GM19463 (cell line): ENCODE data around the gene DCLK2.

Source experiments
- ATAC-seq: cut with Tn5 transposase; IDR thresholded peaks from one replicate; pipeline ENCODE4 v1.9.1; 2021; ENCODE audit warnings: mild to moderate bottlenecking, moderate library complexity; ENCODE audit not compliant: unreplicated experiment

DCLK2 gene

DNA sequence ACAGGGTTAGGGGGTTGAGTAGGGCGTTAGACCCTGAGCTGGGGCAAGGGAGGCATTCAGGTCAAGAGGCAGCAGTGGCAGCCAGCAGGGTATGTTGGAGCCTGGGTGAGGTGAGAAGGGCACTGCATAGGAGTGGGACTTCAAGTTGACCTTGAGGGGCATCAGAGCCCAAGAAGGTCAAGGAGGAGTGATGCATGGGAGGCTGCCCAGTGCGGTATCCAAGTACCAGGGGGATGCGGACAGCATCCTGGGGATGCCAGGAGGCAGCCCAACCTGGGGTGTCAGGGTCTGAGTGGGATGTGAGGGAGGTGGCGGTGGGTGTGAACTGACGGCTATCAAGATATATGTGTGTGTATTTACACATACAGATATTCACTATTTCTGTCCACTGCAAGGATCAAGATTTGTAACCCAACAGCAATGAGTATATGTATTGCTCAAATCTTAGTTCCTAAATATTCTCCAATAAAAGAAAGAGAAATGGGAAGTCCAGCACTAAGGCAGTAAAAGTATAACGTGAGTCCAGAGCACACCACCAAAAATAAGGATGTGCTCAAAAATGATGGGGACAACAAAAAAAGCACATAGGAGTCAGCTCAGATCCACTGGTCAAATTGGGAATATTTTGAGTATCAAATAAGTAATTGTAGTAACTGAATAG, 9.8 kb upstream of the DCLK2 start:
- ATAC-seq: no peak

GRCh38 chr4:150069353-150069752, 8.9 kb upstream of the DCLK2 start:
- no peak for ATAC-seq

DNA sequence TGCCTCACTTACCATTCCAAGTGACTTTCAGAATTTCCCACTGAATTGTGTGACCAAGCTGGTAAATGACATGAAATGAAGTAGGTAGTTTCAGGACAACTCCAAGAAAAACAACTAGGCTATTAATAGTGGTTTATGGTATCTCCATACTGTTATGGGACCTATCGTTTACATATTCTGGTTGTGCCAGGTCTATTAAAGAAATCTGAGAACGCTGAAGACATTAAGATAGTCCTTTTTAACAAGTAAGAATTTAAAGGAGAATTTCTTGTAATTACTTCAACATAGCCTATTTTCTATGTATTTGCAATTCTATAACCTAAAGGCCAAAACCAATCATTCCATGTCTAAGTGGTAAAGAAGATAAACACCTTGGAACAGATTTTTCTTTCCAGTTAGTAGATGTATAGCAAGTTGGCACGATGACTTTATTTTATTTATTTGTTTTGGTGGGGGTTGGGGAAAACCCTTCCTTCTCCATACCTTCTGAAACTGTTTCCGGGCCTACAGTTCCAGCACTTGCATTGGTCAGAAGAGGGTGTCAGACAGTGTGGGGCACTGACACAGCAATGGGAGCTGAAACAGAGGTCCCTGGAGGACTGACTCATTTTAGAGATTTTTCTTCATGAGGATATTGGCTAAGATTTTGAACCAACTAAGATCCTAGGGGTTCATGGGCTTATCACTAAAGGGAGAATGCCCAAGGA, 7.6 kb upstream of the DCLK2 start:
- ATAC-seq: no peak

- no peak for ATAC-seq
Observed at GRCh38 chr4:150072471-150072870, 5.8 kb upstream of the DCLK2 start.

GRCh38 chr4:150072906-150073714, 5.1 kb upstream of the DCLK2 start:
- no peak for ATAC-seq

- ATAC-seq: no peak
Observed at GRCh38 chr4:150074064-150074463, 4.2 kb upstream of the DCLK2 start.

GRCh38 chr4:150078579-150079080, 385 bp downstream of the DCLK2 start:
- peak; percentile 16 for ATAC-seq

DNA sequence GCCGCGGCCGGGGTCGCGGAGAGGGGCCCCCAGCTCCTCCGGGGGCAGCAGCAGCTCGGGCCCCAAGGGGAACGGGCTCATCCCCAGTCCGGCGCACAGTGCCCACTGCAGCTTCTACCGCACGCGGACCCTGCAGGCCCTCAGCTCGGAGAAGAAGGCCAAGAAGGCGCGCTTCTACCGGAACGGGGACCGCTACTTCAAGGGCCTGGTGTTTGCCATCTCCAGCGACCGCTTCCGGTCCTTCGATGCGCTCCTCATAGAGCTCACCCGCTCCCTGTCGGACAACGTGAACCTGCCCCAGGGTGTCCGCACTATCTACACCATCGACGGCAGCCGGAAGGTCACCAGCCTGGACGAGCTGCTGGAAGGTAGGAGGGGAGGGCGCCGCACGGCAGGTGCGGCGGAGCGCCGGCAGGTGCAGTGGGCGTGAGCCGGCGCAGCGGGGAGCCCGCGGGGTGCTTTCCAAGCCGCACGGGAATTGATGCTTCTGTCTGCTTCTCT, 886 bp downstream of the DCLK2 start:
- peak; percentile 37 for ATAC-seq

- ATAC-seq: no peak
Observed at GRCh38 chr4:150080337-150080736, 2.1 kb downstream of the DCLK2 start.

GRCh38 chr4:150080875-150081274, 2.6 kb downstream of the DCLK2 start:
- ATAC-seq: no peak

DNA sequence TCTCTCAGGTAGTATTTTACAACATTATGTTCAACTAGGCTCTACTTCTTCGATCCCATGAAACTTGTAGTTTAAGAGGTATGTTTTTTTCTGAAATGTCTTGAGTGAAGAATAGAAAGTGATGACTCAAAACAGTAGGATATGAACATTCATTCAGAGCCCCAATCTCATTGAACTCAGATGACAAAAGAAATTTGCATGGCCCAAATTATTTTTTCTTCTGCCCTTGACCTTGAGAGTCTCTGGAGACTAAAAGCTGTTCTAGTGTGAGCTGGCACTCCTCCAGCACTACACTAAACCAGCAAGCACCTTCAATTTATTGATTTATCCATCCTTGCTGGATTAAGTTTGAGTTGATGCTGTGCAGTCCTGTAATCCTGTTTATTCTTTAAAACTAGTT, 4.0 kb downstream of the DCLK2 start:
- peak; percentile 65 for ATAC-seq

DNA sequence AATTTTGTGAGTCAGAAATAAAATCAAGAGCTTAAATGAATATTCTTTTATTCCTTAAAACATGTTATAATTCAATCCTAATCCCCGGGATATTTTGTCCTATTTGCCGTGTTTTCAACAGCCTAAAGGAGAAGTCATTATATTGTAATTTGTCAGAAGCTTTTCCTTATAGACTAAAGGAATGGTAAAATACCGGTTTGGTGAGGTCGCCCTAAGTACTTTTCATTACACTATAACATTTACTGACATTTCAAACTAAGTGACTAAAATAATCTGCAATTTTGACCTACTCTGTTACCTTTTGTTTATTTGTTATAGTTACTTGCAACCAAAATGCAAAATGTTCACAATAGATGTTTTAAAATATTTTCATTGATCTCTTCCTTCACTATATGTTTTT, 8.8 kb downstream of the DCLK2 start:
- no peak for ATAC-seq

GRCh38 chr4:150089732-150090131, 11.5 kb downstream of the DCLK2 start:
- ATAC-seq: no peak

DNA sequence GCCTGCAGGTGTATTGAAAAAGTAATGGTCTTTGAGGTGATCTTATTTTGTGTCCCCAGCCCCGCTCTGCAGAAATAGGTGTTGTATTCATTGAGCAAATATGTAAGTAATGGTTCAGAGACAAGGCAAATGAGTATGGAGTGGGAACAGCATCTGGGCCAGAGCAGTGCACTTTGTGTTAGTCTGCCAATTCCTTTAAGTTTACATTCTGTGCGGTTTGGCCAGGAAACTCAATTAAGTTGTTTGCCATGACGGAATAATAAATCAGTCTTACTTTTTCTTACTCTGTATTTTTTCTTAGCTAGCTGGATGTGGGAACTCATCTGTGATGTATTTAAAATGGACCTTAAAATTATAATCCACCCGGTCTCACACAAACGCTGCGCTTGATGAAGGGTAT, 12.6 kb downstream of the DCLK2 start:
- no peak for ATAC-seq

GRCh38 chr4:150094676-150095075, 16.4 kb downstream of the DCLK2 start:
- ATAC-seq: peak; percentile 45

GRCh38 chr4:150096625-150097024, 18.4 kb downstream of the DCLK2 start:
- no peak for ATAC-seq

DNA sequence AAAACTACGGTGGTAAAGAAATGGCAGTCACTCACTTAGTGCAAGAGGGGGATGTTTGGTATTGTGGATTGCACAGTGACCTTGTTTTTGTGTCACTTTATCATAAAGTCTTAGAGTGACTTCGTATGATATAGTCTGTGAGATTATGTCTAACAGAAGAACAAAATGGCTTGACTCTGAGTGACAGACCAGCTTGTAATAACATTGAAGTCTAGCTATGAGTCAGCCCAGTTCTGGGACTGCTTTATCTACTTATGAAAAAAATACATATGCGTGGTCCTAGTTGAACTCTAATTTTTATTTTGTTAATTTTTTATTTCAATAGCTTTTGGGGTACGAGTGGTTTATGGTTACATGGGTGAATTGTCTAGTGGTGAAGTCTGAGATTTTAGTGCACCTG, 20.0 kb downstream of the DCLK2 start:
- ATAC-seq: no peak

DNA sequence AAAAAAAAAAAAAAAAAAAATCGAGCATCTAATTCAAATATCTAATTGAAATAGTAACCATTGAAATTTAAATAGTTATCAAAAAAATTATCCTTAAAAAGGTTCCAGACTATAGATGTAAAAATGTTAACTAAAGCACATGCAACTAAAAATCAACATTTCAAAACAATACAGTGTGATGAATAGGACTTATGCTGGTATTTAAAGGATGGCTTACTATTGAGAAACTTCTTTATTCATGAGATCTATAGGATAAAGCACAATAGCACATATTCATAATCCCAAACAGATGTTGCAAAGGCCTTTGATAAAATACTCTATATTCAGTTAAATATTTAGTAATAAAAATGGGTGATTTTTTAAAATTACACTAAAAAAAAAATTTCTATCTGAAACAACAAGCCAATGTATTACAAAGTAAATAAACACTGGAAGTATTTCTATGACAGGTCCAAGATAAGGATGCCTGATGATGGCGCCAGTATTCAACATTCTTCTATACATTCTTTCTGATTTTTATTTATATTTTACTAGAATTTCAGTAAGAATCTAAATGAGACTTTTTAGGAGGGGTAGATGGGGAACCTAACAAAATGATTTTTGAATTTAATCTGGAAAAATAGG, 26.3 kb downstream of the DCLK2 start:
- no peak for ATAC-seq

GRCh38 chr4:150106886-150107285, 28.6 kb downstream of the DCLK2 start:
- no peak for ATAC-seq

DNA sequence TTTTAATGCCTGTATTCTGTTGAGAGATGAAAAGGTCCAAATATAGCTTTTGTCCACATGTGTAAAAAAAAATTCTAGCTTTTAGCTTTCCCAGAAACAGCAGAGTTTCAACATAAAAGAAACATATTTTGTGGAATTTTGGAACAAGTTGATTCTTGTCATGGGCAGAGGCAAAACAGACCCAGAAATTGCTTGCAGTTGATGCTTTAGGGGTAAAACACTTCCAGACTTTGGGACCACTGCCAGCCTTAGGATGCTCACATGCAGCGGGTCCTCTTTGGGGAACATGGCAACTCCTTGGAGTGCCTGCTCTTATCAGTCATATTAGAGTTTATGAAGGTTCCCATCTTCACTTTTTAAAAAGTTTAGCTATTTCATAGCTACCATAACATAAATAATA, 30.4 kb downstream of the DCLK2 start:
- no peak for ATAC-seq

DNA sequence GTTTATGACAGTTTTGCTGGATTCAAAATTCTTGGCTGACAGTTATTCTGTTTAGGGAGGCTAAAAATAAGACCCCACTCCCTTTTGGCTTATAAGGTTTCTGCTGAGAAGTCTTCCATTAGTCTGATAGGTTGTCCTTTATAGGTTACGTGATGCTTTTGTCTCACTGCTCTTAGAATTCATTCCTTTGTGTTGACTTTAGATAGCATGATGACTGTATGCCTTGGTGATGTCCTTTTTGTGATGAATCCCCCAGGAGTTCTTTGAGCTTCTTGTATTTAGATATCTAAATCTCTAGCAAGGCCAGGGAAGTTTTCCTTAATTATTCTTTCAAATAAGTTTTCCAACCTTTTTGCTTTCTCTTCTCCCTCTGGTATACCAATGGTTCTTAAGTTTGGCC, 36.4 kb downstream of the DCLK2 start:
- ATAC-seq: no peak
